HAP-1 (cell line): ENCODE measurements around the gene ANXA2.

Source experiments
- DNase-seq, 2 experiments: peaks; one replicate each; pipeline ENCODE4 v3.0.0-alpha.2; 2016 to 2020; ENCODE audit warnings: low spot score in 2 of 2
- H3K27me3 ChIP-seq: fragments of 250-450 bp; sonication (Bioruptor Pico); 2 replicates; pipeline ENCODE4 v1.5.1; 2020; ENCODE audit warnings: low read depth, mild to moderate bottlenecking, moderate library complexity
- H3K36me3 ChIP-seq: fragments of 250-450 bp; sonication (Bioruptor Pico); replicated peaks from 2 replicates; pipeline ENCODE4 v1.5.1; 2020; ENCODE audit warnings: mild to moderate bottlenecking
- H3K4me1 ChIP-seq: fragments of 250-450 bp; sonication (Bioruptor Pico); 2 replicates; pipeline ENCODE4 v1.5.1; 2020; ENCODE audit warnings: mild to moderate bottlenecking
- H3K4me3 ChIP-seq: fragments of 250-450 bp; sonication (Bioruptor Pico); 2 replicates; pipeline ENCODE4 v1.5.1; 2020; ENCODE audit warnings: mild to moderate bottlenecking, moderate library complexity
- H3K9me3 ChIP-seq: fragments of 250-450 bp; sonication (Bioruptor Pico); 2 replicates; pipeline ENCODE4 v1.5.1; 2020; ENCODE audit warnings: mild to moderate bottlenecking, moderate library complexity
- in situ Hi-C: fragments of 300-500 bp; cut with MboI; formaldehyde crosslinking; loops from 3 replicates; pipeline ENCODE4 v1.14.3; 2020; ENCODE audit warnings: low sequenced_read_pairs, inconsistent platforms, mixed read lengths

The ANXA2 gene

DNA sequence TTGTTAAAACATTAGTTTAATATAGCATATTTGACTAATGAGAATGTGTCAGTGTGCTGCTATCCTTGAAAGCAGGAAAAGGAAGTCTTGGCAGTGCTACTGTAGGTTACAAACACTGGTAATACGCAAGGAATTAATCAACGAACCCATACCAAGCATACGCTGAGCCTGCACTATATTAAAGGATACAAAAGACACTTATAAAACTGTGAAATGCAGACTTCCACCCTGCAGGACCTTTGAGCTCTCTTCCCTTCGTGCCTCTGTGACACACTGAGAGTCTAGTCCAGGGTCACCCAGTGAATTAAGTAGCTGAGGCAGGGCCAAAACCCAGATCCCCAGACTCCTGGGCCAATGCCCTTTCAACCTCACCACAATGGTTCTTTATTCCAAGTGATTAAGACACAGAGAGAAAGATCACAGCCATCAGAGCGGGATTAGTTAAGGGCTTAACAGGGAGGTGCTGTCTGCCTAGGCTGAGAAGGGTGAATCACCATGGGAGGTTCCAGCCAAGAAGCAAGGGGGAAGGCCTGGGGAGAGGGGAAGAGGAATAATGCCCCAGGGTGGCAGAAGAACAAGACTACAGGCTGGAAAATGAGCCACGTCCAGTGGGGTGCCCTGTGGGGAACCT is 6.8 kb downstream of the ANXA2 start:
- DNase-seq: peak; percentile 86 to 92
- H3K4me1 ChIP-seq: peaks cover 69% of the 10 kb centered on the region
- in situ Hi-C loops: no loop called here

GRCh38 chr15:60390231-60390630 is 7.6 kb downstream of the ANXA2 start:
- no peaks in the 10 kb centered on the region for H3K9me3 ChIP-seq
- no peak for DNase-seq
- no peaks in the 10 kb centered on the region for H3K27me3 ChIP-seq
- in situ Hi-C loops: no loop called here
- H3K4me3 ChIP-seq: no peak overlapping the region
- H3K4me1 ChIP-seq: peaks cover 65% of the 10 kb centered on the region
- H3K36me3 ChIP-seq: peaks cover 60% of the 10 kb centered on the region

More for the DNA sequence above, 6.8 kb downstream of the ANXA2 start:
- peaks cover 59% of the 10 kb centered on the region for H3K36me3 ChIP-seq
- no peaks in the 10 kb centered on the region for H3K9me3 ChIP-seq
- H3K4me3 ChIP-seq: no peak overlapping the region
- H3K27me3 ChIP-seq: no peaks in the 10 kb centered on the region

GRCh38 chr15:60389261-60390077 is 8.3 kb downstream of the ANXA2 start:
- peaks cover 58% of the 10 kb centered on the region for H3K36me3 ChIP-seq
- no peak overlapping the region for H3K4me3 ChIP-seq
- in situ Hi-C loops: no loop called here
- no peaks in the 10 kb centered on the region for H3K9me3 ChIP-seq
- DNase-seq: no peak
- no peaks in the 10 kb centered on the region for H3K27me3 ChIP-seq
- H3K4me1 ChIP-seq: peaks cover 57% of the 10 kb centered on the region

- Histone ChIP-seq H3K4me1 (peaks cover 36% of the 10 kb centered on the region), H3K36me3 (peaks cover 59% of the 10 kb centered on the region), H3K4me3 (no peak overlapping the region)
Observed at GRCh38 chr15:60387321-60387720, 10.5 kb downstream of the ANXA2 start.

GRCh38 chr15:60386615-60387014 is 11.2 kb downstream of the ANXA2 start:
- H3K4me1 ChIP-seq: peaks cover 28% of the 10 kb centered on the region

More at GRCh38 chr15:60387321-60387720, 10.5 kb downstream of the ANXA2 start:
- DNase-seq: no peak
- Histone ChIP-seq H3K27me3 (no peaks in the 10 kb centered on the region), H3K9me3 (no peaks in the 10 kb centered on the region)
- in situ Hi-C loops: no loop called here

GRCh38 chr15:60385620-60386552 is 11.9 kb downstream of the ANXA2 start:
- no peak overlapping the region for H3K4me3 ChIP-seq
- in situ Hi-C loops: no loop called here

More at GRCh38 chr15:60386615-60387014, 11.2 kb downstream of the ANXA2 start:
- H3K36me3 ChIP-seq: peaks cover 62% of the 10 kb centered on the region
- H3K4me3 ChIP-seq: no peak overlapping the region
- no peaks in the 10 kb centered on the region for H3K27me3 ChIP-seq
- in situ Hi-C loops: no loop called here
- no peak for DNase-seq
- H3K9me3 ChIP-seq: no peaks in the 10 kb centered on the region

GRCh38 chr15:60384526-60385126 is 13.2 kb downstream of the ANXA2 start:
- in situ Hi-C loops: no loop called here
- no peak overlapping the region for H3K4me3 ChIP-seq
- DNase-seq: no peak
- H3K4me1 ChIP-seq: peaks cover 16% of the 10 kb centered on the region
- H3K9me3 ChIP-seq: no peaks in the 10 kb centered on the region
- peaks cover 59% of the 10 kb centered on the region for H3K36me3 ChIP-seq
- no peaks in the 10 kb centered on the region for H3K27me3 ChIP-seq

More at GRCh38 chr15:60385620-60386552, 11.9 kb downstream of the ANXA2 start:
- Histone ChIP-seq H3K27me3 (no peaks in the 10 kb centered on the region), H3K4me1 (peaks cover 23% of the 10 kb centered on the region), H3K9me3 (no peaks in the 10 kb centered on the region), H3K36me3 (peaks cover 68% of the 10 kb centered on the region)
- no peak for DNase-seq

DNA sequence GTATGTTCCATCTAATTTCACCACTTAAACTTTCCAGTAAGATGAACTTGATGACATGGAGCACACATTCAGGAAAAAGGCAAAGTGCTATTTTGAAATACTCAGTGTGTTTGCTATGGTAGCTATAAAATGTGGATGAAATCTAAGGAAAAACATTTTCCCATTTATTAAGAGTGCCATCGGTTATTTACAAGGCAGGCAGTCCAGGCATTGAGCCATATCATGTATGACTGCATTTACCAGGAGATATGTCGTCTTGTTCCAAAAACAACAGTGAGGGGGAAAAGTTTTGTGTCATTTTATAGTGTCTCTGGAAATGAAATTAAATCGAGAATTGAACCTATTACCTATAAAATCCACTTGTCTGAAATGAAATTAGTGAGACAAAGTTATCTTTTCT is 13.7 kb downstream of the ANXA2 start:
- H3K4me3 ChIP-seq: no peak overlapping the region
- DNase-seq: no peak
- H3K27me3 ChIP-seq: no peaks in the 10 kb centered on the region
- H3K4me1 ChIP-seq: peaks cover 15% of the 10 kb centered on the region
- H3K9me3 ChIP-seq: no peaks in the 10 kb centered on the region
- in situ Hi-C loops: no loop called here
- peaks cover 59% of the 10 kb centered on the region for H3K36me3 ChIP-seq

- Histone ChIP-seq H3K36me3 (peaks cover 65% of the 10 kb centered on the region), H3K4me1 (peaks cover 16% of the 10 kb centered on the region), H3K4me3 (no peak overlapping the region), H3K9me3 (no peaks in the 10 kb centered on the region), H3K27me3 (no peaks in the 10 kb centered on the region)
- in situ Hi-C loops: no loop called here
- no peak for DNase-seq
Observed at GRCh38 chr15:60382773-60383674, 14.8 kb downstream of the ANXA2 start.

DNA sequence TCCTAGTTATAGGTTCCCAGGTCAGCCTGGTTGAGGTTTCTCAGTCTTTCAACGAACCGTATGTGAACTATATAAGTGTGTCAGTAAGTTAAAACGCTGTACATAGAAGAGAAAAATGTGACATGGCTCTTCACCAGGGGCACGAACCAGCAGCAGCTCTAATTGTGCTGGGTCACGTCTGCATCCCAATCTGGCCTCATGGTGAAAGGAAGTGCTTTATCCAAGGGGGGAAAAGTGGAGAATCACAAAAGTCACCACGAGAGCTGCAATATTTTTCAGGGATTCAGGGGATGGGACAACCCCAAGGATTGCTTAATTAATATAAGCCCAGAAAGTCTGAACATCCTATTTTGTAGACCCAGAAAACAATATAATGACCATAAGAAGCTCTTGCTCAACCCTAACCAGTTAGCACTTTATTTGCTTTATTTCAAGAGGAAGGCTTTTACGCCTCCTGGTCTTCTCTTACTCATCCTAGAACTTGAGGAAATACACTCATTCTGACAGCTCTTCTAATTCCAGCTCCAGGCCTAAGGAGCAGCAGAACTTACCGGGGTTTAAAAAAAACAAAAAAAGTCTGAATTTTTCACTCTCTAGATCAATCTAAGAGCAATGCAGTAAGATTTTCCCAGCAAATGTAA is 16.5 kb downstream of the ANXA2 start:
- no peaks in the 10 kb centered on the region for H3K27me3 ChIP-seq
- H3K9me3 ChIP-seq: no peaks in the 10 kb centered on the region
- peaks cover 16% of the 10 kb centered on the region for H3K4me1 ChIP-seq
- peaks cover 78% of the 10 kb centered on the region for H3K36me3 ChIP-seq
- in situ Hi-C loops: no loop called here
- H3K4me3 ChIP-seq: no peak overlapping the region
- no peak for DNase-seq

DNA sequence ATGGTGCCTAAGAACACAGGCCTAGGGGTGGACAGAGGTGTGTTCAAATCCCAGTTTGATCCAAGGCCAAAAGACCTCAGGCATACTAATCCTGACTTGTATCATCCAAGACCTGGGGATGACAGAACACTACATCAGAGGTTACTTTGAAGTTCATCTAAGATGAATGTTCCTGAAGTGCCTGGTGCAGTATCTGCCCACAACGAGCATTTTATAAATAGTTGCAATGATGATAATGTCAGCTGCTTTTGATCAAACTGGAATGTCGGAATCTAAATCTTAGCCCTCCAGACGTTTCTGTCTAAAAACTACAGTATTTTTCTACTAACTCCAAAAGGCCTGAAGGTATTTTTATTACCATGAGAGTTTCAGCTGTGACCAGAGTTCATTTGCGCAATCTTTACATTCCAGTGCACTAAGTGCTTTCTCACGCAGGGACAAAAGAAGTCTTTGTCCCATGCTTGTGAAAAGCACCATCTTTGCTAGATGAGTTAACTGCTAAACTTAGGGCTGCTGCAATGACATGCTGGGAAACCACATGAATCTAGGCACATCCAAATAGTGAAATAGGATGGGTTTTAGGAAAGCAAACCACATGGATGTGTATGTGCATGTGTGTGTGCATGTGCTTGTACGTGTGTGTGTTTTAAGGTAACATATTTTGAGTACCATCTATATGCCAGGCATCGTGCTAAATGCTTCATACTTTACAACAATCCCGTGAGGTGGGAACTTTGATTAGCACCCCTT is 18.1 kb downstream of the ANXA2 start:
- no peaks in the 10 kb centered on the region for H3K9me3 ChIP-seq
- peaks cover 25% of the 10 kb centered on the region for H3K4me1 ChIP-seq
- in situ Hi-C loops: no loop called here
- H3K36me3 ChIP-seq: peaks cover 75% of the 10 kb centered on the region
- DNase-seq: peak; percentile 66 to 91
- no peak overlapping the region for H3K4me3 ChIP-seq
- no peaks in the 10 kb centered on the region for H3K27me3 ChIP-seq

DNA sequence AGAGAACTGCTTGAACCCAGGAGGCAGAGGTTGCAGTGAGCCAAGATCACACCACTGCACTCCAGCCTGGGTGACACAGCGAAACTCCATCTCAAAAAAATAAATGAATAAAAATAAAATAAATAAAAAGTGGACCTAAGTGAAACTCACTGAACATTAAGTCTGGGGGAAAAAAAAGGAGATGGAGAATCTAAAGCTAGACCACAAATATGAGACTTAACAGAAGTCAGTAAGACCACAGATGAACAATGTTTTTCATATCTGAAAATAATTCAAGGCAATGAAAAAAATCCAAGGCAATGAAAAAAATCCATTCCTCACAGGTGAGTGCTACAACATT is 18.6 kb downstream of the ANXA2 start:
- Histone ChIP-seq H3K27me3 (no peaks in the 10 kb centered on the region), H3K4me3 (no peak overlapping the region), H3K9me3 (no peaks in the 10 kb centered on the region), H3K36me3 (peaks cover 73% of the 10 kb centered on the region), H3K4me1 (peaks cover 31% of the 10 kb centered on the region)
- in situ Hi-C loops: no loop called here
- DNase-seq: no peak
